Glomerular visceral epithelial cell (primary cell): Measurements from ENCODE around the gene VSTM4.

Experiments
- DNase-seq: peaks from one replicate; pipeline ENCODE4 v3.0.0-alpha.2; 2016; ENCODE audit errors: extremely low spot score

VSTM4 gene

DNA sequence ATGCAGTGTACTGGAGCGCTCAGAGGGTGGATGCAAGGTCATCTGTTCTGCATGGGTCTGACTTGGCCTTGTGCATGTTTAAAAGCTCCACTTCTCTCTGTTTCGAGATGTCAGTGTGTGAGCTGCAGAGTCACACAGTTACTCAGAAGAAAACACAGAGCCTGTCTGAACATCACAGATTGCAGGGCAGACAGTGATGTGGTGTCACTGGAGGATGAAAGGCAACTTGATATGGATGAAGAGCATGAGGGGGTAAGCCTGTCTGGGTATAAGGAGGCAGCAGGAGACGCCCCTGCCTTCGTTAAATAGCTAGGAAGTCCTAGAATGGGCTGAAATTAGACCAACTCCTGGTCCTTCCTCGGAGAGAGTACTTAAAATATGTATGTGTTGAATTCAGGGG, 108.2 kb downstream of the VSTM4 start:
- no peak for DNase-seq

DNA sequence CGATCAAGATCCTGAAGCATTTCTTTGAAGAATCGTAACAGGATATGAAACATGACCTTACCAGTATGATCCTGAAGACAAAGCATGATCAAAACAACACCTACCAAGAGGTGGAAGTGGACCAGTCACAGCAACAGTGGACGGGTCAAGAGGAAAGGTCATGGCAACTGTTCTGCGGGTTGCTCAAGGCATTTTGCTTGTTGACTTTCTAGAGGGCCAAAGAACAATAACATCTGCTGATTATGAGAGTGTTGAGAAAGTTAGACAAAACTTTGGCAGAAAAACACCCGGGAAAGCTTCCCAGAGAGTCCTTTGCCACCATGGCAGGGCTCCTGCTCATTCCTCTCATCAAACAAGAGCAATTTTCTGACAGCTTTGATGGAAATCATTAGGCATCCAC, 110.1 kb downstream of the VSTM4 start:
- no peak for DNase-seq

DNA sequence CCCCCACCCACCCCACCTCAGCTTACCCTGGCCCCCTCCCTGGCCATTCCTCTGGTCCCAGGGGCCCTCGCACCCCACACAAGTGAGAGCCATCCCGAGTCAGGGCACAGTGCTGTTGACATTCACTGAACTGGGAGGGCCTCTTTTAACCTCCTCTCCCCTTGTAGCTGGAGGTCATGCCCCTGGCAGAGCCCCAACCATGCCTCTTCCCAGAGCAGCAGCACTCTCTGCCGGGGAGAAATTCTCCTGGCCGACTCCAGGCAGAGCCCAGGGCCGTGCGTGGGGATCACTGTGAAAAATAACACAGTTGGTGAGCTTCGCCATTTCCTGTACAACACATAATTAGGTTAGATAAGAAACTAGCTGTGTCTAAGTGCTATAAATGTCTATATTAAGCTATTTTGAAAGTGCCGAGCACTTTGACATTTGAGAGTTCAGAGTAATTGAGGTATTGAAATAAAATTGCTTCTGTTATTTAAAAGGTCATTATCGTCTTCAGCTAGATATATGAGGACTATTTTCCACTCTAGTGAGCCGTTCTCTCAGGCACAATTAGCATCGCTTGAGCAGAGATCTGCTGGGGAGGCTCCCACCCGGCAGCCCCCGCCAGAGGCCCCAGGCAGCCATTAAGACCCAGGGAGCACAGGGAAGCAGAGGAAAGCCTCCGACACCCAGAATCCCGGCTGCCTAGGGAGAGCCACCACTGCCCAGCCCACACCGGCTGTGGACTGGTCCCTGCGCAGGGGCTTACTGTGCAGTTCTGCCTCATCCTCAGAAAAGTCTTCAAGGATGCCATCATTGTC, 113.3 kb downstream of the VSTM4 start:
- DNase-seq: no peak

DNA sequence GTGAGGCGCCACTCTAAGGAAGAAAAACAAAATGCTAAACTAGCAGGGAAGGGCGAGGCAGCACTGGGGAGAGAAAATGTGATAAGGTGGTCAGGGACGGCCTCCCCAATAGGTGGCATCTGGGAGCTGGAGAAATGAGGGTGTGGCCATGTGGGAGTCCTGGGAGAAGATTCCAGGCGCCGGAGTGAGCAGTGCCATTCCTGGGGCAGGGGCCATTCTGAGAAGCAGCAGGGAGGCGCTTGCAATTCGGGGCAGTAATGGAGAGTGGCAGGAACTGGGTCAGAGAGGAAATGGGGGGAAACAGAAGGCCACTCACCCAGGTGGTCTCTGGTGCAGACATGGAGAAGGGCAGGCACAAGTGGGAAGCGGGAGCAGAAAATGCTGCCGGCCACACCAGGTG, 113.9 kb downstream of the VSTM4 start:
- DNase-seq: peak; percentile 12

DNA sequence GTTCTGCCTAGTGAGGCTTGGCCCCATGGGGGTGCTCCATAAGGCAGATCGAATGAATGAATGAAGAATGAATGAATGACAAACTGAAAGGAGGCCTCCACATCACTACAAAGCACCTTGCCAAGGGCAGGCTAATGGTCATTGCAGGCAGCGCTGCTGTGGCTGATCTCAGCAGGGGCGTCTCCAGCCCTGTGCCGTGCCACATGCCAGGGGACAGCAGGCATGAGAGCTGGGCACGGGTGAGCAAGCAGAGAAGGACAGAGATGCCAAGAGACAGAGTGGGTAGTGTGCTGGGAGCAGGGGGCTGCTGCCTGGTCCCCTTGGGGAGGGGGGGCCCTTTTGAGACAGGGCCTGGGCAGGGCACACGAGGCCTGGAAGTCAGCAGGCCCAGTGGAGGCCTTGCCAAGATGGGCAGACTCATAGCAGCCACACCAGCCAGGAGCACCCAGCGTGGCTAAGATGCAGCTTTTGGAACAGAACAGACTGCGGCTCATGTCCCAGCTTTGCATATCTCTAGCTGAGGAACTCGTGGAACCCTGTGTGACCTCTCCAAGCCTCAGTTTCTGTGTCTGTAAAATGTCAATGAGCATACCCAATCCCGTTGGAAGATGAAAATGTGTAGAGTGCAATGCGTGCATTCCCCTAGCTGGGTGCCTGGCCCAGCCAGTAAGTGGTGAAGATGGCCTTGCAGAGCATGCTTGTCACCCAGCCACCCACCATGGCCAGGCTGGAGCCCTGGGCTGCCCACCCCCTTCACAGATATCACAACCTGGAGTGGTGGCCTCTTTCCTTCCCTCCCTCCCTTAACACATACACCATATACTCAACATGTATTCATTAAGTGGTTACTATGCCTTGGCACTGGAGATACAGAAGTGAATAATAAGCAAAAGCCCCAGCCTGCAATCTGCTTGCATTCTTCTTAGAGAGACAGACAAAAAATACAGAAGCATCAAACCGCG, 114.6 kb downstream of the VSTM4 start:
- DNase-seq: no peak

DNA sequence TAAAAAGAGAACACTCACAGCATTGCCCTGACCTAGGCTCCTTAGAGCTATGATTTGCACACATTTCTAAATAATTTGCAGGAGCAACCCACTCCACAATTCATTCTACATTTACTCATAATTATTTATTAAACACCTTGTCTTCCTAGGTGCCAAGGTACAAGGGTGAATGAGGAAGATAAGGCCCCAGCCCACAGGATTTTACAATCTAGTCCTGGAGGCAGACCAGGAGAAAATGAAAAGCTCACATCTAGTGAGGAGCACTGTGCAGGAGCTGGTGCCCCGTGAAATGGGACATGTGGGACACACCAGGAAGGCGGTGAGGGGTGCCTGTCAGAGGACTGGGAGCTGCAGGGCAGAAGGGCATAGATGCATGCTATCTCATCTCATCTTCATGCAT, 116.0 kb downstream of the VSTM4 start:
- no peak for DNase-seq

DNA sequence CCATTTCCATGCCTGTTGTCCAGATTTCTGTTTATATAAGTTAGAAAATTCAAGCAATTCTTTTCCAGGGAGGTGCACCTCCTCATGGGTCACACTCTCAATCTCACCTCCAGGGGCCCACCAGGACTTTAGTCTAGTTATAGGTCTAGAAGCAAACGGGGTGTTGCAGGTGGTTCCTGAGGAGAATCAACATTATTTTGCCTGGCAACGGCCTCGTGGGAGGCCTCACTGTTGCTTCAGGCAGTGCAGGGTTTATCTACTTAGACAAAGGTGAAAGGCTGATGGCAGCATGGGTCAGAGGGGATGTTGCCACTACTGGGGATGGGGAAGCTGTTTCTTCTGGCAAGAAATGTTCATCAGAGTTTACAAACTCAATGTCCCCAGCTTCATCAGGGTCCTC, 119.0 kb downstream of the VSTM4 start:
- no peak for DNase-seq

DNA sequence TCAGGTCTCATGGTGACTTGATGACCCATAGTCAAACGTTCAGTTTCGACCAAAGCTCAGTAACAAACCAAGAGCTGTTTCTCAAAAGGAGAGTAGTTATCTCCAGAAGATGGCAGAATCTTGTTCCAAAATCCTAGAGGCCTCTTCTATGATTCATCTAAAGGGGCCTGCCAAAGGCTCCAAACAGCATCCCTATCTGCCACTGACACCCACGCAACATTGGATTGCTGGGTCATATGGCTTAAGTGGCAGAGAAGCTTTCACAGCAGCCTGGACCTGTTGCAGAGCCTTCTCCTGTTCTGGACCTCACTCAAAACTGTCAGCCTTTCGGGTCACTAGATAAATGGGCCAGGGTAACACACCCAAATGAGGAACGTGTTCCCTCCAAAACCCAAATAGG, 121.7 kb downstream of the VSTM4 start:
- DNase-seq: no peak

DNA sequence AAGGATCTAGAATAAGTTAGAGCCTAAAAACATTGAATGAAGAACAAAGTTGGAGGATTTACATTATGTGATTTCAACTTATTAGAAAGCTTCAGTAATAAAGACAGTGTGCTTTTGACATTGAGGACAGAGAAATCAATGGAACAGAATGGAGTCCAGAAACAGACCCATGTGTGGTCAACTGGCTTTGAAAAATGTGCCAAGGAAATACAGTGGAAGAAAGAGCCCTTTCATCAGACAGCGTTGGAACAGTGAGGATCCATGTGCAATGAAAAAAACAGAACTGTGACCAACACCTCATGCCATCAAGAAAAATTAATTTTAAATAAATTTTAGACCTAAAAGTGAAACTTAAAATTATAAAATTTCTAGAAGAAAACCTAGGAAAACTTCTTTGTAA, 125.1 kb downstream of the VSTM4 start:
- DNase-seq: no peak

DNA sequence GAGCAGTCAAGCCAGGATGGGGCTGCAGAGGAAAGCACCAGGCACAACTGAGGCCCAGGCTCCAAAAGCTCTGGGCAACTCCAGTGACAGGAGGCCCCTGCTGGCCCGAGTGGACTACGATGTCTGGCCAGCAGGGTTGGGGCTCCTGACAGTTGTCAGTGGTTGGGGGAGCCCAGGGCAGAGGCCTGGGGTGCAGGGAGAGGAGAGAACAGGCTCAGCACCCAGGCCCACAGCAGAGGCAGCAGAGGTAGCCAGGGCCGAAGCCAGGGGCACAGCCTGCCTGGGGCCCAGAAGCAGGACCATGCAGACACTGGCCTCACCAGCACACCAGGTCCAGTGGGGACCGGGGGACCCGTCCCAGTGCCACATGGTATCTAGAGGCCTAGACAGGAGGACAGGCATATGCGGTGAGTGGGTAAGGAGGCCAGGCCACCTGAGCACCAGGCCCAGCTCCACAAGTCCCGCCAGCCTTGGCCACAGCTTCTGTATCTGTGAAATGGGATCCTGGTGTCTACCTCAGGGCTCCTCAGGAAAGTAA, 129.6 kb downstream of the VSTM4 start:
- DNase-seq: no peak

DNA sequence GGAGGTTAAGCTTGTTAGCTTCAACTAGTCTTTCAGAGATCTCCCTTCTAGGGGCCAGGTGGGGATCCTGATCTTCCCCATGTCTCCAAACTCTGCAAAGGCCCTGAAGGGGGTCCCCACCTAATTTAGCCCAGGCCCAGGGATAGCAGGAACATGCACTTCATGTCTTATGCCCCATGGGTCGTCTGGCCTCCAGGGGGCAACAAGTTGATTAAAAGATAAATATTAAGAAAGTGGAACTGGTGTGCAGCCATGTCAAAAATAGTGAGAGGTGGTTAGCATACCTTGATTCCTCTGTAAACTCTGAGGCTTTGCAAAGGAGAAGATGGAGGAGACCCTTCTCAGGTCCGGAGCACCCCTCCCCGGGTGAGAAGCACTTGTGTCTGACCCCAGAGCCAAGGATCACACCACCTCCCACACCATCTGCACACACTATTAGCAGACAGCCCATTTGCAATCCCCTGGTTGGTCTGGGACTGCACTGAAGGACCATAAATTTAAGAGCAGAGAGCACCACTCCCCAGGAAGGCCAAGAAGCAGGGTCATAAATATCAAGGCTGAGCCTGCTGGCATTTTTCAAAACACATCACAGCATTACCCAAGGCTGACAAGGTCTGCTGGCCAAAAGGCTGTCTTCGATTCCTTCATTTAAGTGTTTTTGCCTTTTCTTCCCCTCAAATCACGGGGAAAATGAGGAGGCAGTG, 131.5 kb downstream of the VSTM4 start:
- DNase-seq: no peak

DNA sequence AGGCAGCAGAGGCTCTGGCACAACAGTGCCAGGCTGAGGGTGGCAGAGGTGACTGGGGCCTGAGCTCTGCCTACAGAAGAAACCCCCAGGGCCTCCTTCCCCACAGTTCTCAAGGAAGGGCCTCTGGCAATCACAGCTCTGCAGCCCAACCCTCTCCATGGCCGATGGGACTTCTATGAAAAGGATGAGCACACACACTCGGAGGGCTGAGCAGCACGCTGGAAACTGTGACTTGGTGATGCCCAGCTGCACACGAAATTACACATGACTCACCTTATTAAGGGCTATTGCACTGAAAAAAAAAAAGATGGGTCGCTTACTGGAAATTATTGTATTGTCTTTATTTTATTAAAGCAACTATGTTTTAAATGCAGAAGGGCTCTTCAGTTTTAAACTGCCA, 132.7 kb downstream of the VSTM4 start:
- DNase-seq: peak; percentile 41

DNA sequence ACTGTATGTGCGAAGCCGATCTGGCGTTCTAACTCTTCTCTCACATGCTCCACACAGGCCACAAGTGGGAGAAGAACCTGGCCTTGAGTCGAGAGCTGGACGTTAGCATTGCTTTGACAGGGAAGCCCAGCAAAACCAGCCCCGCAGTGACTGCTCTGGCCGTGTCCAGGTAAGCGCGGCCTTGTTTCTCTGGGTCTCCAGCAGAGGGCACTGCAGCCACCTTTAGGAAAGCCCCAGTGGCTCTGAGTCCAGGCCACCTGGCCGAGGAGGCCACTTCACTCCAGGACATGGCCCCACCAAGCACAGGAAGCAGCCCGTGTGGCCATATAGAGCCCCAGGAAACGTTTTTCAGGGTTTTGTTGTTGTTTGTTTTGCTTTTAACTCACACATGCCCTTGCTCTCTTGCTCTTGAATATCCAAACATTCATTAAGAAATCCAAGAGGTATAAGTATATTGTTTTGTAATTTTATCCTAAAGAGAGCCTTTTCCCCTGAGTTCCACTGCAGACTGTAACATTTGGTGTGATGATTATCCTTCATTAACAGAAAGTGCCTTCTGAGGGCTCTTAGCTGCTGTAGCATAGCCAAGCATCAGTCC, 133.9 kb downstream of the VSTM4 start:
- DNase-seq: peak; percentile 59

DNA sequence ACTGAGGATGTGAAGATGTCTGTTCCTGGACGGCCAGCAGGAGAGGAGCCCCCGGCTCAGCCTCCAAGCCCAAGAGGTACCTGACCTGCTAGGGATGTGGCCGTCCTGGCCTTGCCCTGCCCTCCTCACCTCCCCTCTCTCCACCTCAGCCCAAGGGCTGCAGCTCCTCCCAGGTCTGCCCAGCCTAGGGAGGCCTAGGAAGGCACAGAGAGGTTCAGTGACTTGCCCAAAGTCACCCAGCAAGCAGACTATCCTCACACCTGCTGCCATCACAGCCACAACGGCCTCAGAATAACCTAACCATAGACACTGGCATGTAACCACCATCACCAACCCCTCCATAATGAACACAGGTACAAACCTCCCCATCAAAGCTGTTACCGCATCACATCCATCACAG, 137.0 kb downstream of the VSTM4 start:
- no peak for DNase-seq

DNA sequence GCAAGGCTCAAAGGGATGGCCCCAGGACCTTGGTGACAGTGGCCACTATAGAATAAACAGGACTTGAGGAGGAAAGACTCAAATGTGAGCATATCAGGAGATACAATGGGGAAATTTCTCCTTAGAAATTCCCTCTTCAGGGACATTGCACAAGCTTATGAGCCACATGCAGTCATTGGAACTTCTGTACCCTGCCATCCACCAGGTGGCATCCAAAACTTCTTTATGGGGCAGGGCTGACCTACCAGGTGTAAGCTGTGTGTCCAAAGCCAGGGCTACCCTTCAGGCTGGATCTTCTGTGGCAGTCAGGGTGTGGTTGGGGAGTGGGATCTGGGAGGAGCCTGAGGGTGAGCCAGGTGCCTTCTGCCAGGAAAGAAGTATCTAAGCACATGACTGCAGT, 139.1 kb downstream of the VSTM4 start:
- peak; percentile 49 for DNase-seq

DNA sequence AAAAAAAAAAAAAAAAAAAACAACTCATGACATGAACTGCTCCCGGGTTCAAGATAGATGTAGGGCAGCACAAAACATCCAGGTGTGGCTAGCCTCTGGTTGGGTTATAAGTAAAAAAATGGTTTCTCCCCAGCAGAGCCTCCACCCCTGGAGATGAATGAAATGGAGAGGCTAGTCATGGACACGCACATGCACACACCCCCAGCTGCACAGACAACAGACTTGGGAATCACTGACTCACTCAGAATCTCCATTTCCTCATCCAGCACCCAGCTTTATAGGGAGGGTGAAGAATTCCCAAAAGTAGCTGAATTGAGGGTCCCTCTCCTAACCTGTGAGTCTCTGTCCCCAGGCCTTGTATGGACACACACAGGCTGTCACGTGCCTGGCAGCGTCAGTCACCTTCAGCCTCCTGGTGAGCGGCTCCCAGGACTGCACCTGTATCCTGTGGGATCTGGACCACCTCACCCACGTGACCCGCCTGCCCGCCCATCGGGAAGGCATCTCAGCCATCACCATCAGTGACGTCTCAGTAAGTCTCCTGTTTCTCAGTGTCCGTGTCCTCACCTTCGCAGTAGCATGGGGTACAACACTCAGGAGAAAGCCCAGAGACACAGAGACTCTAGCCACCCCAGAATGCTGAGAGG, 140.7 kb downstream of the VSTM4 start:
- DNase-seq: no peak

DNA sequence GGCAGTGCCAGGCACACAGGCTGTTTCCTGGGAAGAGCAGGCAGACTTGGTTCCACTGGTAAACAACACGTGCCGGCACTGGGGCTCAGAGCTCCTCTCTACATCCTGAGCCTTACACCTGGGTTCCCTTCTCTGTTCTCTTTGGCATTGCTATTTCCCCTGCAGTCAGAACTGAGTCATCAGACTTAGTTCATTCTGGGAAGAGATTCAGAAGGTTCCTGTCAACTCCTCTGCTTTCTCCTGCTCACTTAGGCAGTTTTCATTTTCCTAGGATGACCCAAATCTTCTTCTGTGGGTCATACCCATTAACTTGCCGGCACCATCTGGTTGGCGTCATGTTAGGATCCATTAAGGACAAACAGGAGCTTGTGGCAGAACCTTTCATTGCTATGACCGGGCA, 142.3 kb downstream of the VSTM4 start:
- DNase-seq: no peak

DNA sequence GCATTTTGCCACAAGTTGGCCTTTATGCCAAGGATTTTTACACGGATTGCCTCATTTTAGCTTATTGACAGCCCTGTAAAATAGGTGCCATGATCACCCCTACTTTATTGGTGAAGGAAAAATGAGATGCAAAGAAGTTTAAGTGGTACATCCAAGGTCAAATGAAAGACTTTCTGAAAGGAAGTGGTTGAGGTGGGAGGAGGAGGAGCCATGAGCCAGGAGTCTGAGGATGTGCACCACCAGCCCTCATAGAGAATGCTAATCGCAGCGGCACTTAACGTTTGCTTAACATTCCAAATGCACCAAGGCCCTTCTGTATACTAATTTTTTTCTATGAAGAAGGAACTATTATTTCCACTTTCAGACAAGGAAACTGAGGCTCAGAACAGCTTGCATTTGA, 144.7 kb downstream of the VSTM4 start:
- DNase-seq: no peak

DNA sequence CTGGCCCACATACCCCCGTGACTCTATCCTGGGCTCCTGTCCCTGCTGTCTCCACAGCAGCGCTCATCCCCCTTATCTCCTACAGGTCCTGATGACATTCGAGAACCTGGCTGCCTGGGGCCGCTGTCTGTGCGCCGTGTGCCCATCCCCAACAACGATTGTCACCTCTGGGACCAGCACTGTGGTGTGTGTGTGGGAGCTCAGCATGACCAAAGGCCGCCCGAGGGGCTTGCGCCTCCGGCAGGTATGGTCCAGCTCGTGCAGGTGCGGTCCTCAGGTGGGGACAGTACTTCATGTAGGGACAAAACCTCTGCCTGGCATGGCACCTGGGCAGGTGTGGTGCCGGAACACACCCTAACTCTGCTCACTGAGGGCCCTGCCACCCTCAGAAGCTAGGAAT, 145.3 kb downstream of the VSTM4 start:
- no peak for DNase-seq

DNA sequence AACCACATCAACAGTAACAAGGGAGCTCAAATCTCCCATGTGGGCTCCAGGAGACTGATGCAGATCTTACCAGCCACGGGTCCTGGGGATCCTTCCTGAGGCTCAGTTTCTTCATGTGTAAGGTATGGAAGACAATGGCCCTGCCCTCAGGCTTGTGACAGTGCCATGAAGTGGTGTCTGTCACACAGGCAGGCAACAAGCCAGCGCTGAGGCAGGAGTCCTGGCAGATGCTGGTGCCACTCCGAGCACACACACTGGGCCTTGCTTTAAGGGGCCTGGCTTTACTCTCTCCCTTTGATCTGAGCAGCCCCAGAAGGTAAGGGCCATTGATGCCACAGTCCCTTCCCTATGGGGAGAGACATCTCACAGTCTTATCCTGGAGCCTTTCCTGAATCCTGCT, 147.3 kb downstream of the VSTM4 start:
- DNase-seq: no peak

DNA sequence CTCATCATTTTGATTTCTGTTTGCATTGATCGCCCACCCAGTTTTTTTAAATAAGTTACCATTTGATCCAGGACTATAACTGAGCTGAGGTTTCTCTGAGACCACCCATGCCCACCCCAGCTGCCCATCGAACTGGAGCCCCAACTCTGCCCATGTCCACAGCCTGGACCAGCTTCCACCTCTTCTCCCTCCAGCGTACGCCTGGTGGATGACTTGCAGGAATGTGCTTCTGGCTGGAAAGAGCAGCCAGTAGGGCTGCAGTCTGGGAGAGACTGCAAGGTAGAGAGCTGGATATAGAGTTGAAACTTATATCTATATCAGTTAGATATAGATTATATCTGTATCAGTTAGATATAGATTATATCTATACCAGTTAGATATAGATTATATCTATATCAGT, 149.9 kb downstream of the VSTM4 start:
- no peak for DNase-seq
